ENCODE data around the gene FOS.

DNA sequence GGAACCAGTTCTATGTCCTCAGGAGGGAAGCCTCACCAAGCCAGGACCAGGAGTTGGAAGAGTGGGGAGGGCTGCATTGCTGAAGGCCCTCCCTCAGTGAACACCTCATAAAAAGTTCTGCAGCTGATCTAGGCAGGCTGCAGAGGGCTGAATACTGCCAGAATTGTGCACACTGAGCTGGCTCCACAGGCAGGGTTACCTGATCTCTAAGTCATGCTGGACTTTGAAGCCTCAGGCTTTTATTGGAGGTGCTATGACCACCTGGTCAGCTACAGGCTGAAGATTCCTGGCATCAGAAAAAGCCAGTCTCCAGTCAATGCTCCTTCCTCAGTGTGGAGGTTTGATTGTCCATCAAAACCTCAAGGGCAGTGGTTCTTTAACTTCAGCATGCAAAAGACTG, 39.7 kb downstream of the FOS start:
- TF ChIP-seq, protein P1, sequence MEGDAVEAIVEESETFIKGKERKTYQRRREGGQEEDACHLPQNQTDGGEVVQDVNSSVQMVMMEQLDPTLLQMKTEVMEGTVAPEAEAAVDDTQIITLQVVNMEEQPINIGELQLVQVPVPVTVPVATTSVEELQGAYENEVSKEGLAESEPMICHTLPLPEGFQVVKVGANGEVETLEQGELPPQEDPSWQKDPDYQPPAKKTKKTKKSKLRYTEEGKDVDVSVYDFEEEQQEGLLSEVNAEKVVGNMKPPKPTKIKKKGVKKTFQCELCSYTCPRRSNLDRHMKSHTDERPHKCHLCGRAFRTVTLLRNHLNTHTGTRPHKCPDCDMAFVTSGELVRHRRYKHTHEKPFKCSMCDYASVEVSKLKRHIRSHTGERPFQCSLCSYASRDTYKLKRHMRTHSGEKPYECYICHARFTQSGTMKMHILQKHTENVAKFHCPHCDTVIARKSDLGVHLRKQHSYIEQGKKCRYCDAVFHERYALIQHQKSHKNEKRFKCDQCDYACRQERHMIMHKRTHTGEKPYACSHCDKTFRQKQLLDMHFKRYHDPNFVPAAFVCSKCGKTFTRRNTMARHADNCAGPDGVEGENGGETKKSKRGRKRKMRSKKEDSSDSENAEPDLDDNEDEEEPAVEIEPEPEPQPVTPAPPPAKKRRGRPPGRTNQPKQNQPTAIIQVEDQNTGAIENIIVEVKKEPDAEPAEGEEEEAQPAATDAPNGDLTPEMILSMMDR (IDR thresholded peaks at IDR 0.05) = no peak
- TF ChIP-seq EP300 (IDR thresholded peaks at IDR 0.05) = no peak
